Activated CD8-positive, alpha-beta memory T cell treated with anti-CD3 and anti-CD28 coated beads, Interleukin-2, amount 10 ng/mL, durations not matched to agents 7 days and 5 days (primary cell): Measurements from ENCODE around the gene RHBDF2. TPM values are rescaled to one million over a fixed set of nuclear protein-coding genes. Genes with fewer than 3 reads are reported as not detected.

Source experiments
- ATAC-seq: fragments of 150-1000 bp; cut with Tn5 transposase; one replicate; pipeline ENCODE4 v1.10.0; 2021; ENCODE audit warnings: moderate library complexity
- CTCF ChIA-PET: fragments of 350-600 bp; sonication (Branson Sonifier 250); formaldehyde crosslinking; loops from one replicate; lab custom pipeline; 2021; ENCODE audit warnings: antibody characterized with exemption; lab: Charles Lee
- DNase-seq: peaks from one replicate; pipeline ENCODE4 v3.0.0-alpha.2; 2020
- H3K27ac Mint-ChIP-seq: one replicate; pipeline ENCODE4 v1.8.0; 2021; ENCODE audit warnings: mild to moderate bottlenecking, mixed read lengths
- H3K27me3 Mint-ChIP-seq: one replicate; pipeline ENCODE4 v1.8.0; 2021; ENCODE audit warnings: mixed read lengths
- H3K36me3 Mint-ChIP-seq: one replicate; pipeline ENCODE4 v1.8.0; 2021; ENCODE audit warnings: mild to moderate bottlenecking, mixed read lengths
- H3K4me1 Mint-ChIP-seq: one replicate; pipeline ENCODE4 v1.8.0; 2021; ENCODE audit warnings: mixed read lengths
- H3K4me3 Mint-ChIP-seq: one replicate; pipeline ENCODE4 v1.8.0; 2021; ENCODE audit warnings: mild to moderate bottlenecking, moderate library complexity, mixed read lengths
- H3K9me3 Mint-ChIP-seq: one replicate; pipeline ENCODE4 v1.8.0; 2022; ENCODE audit warnings: low read depth, mixed read lengths
- total RNA-seq, 2 experiments: library from RNA; stranded (reverse); gene quantifications; one replicate each; pipeline ENCODE4 v1.2.3, GENCODE V29; 2021

The RHBDF2 gene
- total RNA-seq, 2 experiments from 2014 or later: 29.6 to 42.1 TPM

GRCh38 chr17:76421044-76421407, 80.2 kb downstream of the RHBDF2 start:
- DNase-seq (no peak), ATAC-seq (no peak)
- no peak overlapping the region for H3K27ac Mint-ChIP-seq
- H3K27me3 Mint-ChIP-seq: no peaks in the 10 kb centered on the region
- no peak overlapping the region for H3K4me3 Mint-ChIP-seq
- no peaks in the 10 kb centered on the region for H3K4me1 Mint-ChIP-seq
- no peaks in the 10 kb centered on the region for H3K36me3 Mint-ChIP-seq
- H3K9me3 Mint-ChIP-seq: no peaks in the 10 kb centered on the region
- CTCF ChIA-PET: interaction anchor here (0.8 kb wide), 1 partner anchor 787 kb away, joined by 3 read pairs; no protein-coding TSS in a partner anchor

Other genes starting within 250 kb of the RHBDF2 start
- 100 to 1,000 TPM; 260 to 406 TPM for gene UBALD2, start 236.1 kb downstream of the RHBDF2 start, total RNA-seq
- 1 to 10 TPM; 3.8 to 5.8 TPM for gene QRICH2, start 193.1 kb downstream of the RHBDF2 start, total RNA-seq
- gene PRPSAP1, start 147.5 kb downstream of the RHBDF2 start, total RNA-seq: 10 to 100 TPM; 63.9 to 64.7 TPM
- gene SPHK1, start 116.8 kb downstream of the RHBDF2 start, total RNA-seq: 1 to 10 TPM; 5.4 to 8.4 TPM
- 10 to 100 TPM; 30.2 to 34.7 TPM for gene UBE2O, start 48.3 kb downstream of the RHBDF2 start, total RNA-seq
- gene AANAT, start 33.8 kb downstream of the RHBDF2 start, total RNA-seq: not detected
- gene CYGB, start 36.3 kb upstream of the RHBDF2 start, total RNA-seq: not detected
- gene PRCD, start 38.6 kb upstream of the RHBDF2 start, total RNA-seq: not detected
- not detected for gene ST6GALNAC2, start 84.4 kb upstream of the RHBDF2 start, total RNA-seq
- not detected for gene ST6GALNAC1, start 142.3 kb upstream of the RHBDF2 start, total RNA-seq
- gene MXRA7, start 209.5 kb upstream of the RHBDF2 start, total RNA-seq: 10 to 100 TPM; 29.8 to 32.0 TPM
- gene JMJD6, start 225.2 kb upstream of the RHBDF2 start, total RNA-seq: 10 to 100 TPM; 60.6 to 72.8 TPM
- 10 to 100 TPM; 40.3 to 42.1 TPM for gene METTL23, start 225.4 kb upstream of the RHBDF2 start, total RNA-seq
- gene SRSF2, start 235.9 kb upstream of the RHBDF2 start, total RNA-seq: 100 to 1,000 TPM; 443 to 471 TPM
- gene MFSD11, start 236.7 kb upstream of the RHBDF2 start, total RNA-seq: 10 to 100 TPM; 22.6 to 26.8 TPM